NB4 (cell line): ENCODE results near the gene DCC.

ENCODE experiments used
- DNase-seq: peaks from one replicate; pipeline ENCODE4 v3.0.0; 2010; ENCODE audit warnings: low read depth
- H3K4me3 ChIP-seq: one replicate; pipeline ENCODE4 v1.5.1; 2011; ENCODE audit warnings: mild to moderate bottlenecking, low read depth, low read length, moderate library complexity
- CTCF ChIP-seq: IDR thresholded peaks from one replicate; pipeline ENCODE4 v1.5.1; 2012; ENCODE audit warnings: low read depth, low read length
- MAX ChIP-seq: IDR thresholded peaks from 2 replicates; pipeline ENCODE4 v1.6.1; 2011; ENCODE audit warnings: low read depth, low read length
- MYC ChIP-seq: IDR thresholded peaks from 2 replicates; pipeline ENCODE4 v1.6.1; 2011; ENCODE audit warnings: low read depth, low read length
- POLR2A ChIP-seq: IDR thresholded peaks from 2 replicates; pipeline ENCODE4 v1.6.1; 2011; ENCODE audit warnings: mild to moderate bottlenecking; ENCODE audit not compliant: insufficient read length; ENCODE audit errors: extremely low read depth

DCC gene

GRCh38 chr18:52340406-52341102 is 557 bp downstream of the DCC start:
- TF ChIP-seq CTCF (no peak), MAX (no peak), MYC (no peak), POLR2A (no peak)
- no peak overlapping the region for H3K4me3 ChIP-seq
- DNase-seq, result no peak

GRCh38 chr18:52341103-52341432 is 1.1 kb downstream of the DCC start:
- DNase-seq, result no peak
- no peak for TF ChIP-seq MAX
- TF ChIP-seq CTCF, result no peak
- no peak for TF ChIP-seq POLR2A
- TF ChIP-seq MYC, result no peak
- no peak overlapping the region for H3K4me3 ChIP-seq

GRCh38 chr18:52341608-52342381 is 1.8 kb downstream of the DCC start:
- TF ChIP-seq POLR2A, result no peak
- no peak for TF ChIP-seq CTCF
- no peak for TF ChIP-seq MYC
- TF ChIP-seq MAX, result no peak
- no peak overlapping the region for H3K4me3 ChIP-seq
- DNase-seq, result no peak

- H3K4me3 ChIP-seq, result no peak overlapping the region
- TF ChIP-seq MYC, result no peak
- TF ChIP-seq POLR2A, result no peak
- DNase-seq, result no peak
Observed at GRCh38 chr18:52342456-52342855, 2.5 kb downstream of the DCC start.

GRCh38 chr18:52343138-52343537 is 3.1 kb downstream of the DCC start:
- no peak overlapping the region for H3K4me3 ChIP-seq
- DNase-seq, result no peak
- TF ChIP-seq POLR2A (no peak), MYC (no peak), CTCF (no peak), MAX (no peak)

GRCh38 chr18:52343731-52344340 is 3.8 kb downstream of the DCC start:
- TF ChIP-seq CTCF (no peak), MYC (no peak), POLR2A (no peak), MAX (no peak)
- H3K4me3 ChIP-seq, result no peak overlapping the region
- no peak for DNase-seq
